HG02981 (cell line): ENCODE data around the gene L3MBTL3.

Experiments used
- ATAC-seq: cut with Tn5 transposase; IDR thresholded peaks from one replicate; pipeline ENCODE4 v1.9.1; 2021; ENCODE audit warnings: mild to moderate bottlenecking, moderate library complexity; ENCODE audit not compliant: unreplicated experiment

L3MBTL3 gene

GRCh38 chr6:130176378-130176777 is 158.0 kb downstream of the L3MBTL3 start:
- ATAC-seq = no peak

GRCh38 chr6:130178692-130179091 is 160.3 kb downstream of the L3MBTL3 start:
- no peak for ATAC-seq

- ATAC-seq = no peak
Measured at GRCh38 chr6:130182466-130182865, 164.1 kb downstream of the L3MBTL3 start.

- no peak for ATAC-seq
Measured at GRCh38 chr6:130183271-130184222, 165.2 kb downstream of the L3MBTL3 start.

GRCh38 chr6:130185658-130186057 is 167.3 kb downstream of the L3MBTL3 start:
- ATAC-seq = no peak

- ATAC-seq = no peak
Measured at GRCh38 chr6:130187335-130188206, 169.2 kb downstream of the L3MBTL3 start.

GRCh38 chr6:130188207-130188899 is 170.0 kb downstream of the L3MBTL3 start:
- ATAC-seq = no peak

- no peak for ATAC-seq
Measured at GRCh38 chr6:130189531-130190397, 171.4 kb downstream of the L3MBTL3 start.
